ENCODE results near the gene SLC7A5.
"Not testable (repeated sequence)": the region's sequence is repeated elsewhere in the genome, so short reads cannot be mapped to it uniquely, and the experiment has no call there.

GRCh38 chr16:87889762-87890161, 20.5 kb upstream of the SLC7A5 start:
- TF ChIP-seq CTCF (IDR thresholded peaks at IDR 0.05; ENCODE audit: poor library complexity, severe bottlenecking); POLR2AphosphoS5 (IDR thresholded peaks at IDR 0.05); MXI1 (conservative IDR thresholded peaks at IDR 0.05; ENCODE audit: poor library complexity, severe bottlenecking); EZH2 (IDR thresholded peaks at IDR 0.05; ENCODE audit: borderline replicate concordance, insufficient read depth, low read length, poor library complexity, severe bottlenecking); EP300 (conservative IDR thresholded peaks at IDR 0.05; ENCODE audit: poor library complexity, severe bottlenecking); REST (IDR thresholded peaks at IDR 0.05; ENCODE audit: borderline replicate concordance); RAD21 (conservative IDR thresholded peaks at IDR 0.05); SMC3 (conservative IDR thresholded peaks at IDR 0.05; ENCODE audit: poor library complexity): not testable (repeated sequence)

Measured in neural cell (in vitro differentiated cells).